ENCODE results near the gene PSD.
"Not testable (repeated sequence)": the region's sequence is repeated elsewhere in the genome, so short reads cannot be mapped to it uniquely, and the experiment has no call there.

Gene PSD

DNA sequence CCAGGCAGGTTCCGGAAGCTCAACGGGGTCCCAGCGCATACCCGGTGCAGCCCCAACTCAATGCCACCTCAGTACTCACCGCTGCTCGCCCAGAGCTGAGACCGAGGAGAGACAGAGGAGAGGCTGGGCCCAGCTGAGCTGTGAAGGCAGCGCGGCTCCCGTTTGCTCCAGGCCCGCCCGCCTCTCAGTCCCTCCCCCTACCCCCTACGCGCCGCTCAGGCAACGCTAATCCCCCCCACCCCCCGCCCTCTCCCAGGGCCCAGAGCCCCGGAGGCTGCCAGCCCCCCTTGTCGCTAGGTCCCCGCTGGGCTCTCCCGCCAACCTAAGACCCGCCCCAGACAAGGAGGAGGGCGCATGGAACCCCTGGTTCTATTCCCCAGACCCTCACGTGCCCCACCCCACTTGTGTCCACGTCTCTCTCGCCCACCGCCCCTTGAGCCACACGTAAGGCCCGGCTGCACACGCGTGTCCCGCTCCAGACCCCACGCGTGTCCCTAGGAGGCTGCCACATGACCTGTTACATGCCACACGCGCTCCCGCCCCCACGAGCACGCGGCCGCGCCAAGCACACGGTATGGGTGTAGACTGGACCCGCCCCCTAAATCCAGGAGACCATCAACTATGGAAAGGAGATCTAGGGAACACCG, at the start of gene PSD:
Gene PSD, minus strand, starts transcription at position 164 of the 647 bp plus-strand sequence. CDS start 1,747 bp downstream, outside the sequence.
- DNase-seq (ENCODE audit: low spot score) = no peak

DNA sequence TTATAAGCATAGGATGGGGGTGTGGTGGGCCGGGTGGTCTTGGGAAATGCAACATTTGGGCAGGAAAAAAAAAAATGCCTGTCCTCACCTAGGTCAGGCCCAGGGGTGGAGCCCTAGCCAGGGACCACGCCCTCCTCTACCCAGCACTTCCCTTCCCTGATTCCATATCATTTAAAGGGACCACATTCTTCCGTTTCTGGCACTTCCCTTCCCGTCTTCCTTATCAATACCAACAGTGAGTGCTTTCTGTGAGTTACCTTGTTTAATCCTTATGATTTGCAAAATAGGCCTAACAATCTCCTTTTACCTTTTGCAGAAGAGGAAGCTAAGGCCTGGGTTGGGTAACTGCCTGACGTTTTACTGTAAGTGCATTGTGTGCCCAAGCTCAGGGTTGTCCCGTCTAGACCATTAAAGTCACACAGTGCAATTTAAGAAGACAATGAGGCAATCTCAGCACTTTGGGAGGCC, 49.4 kb upstream of the PSD start:
- no peak for DNase-seq (ENCODE audit: low spot score)

- DNase-seq (ENCODE audit: low spot score) = no peak
Measured at GRCh38 chr10:102467318-102467717, 48.7 kb upstream of the PSD start.

GRCh38 chr10:102465466-102465865, 46.9 kb upstream of the PSD start:
- DNase-seq (ENCODE audit: low spot score) = no peak

- no peak for DNase-seq (ENCODE audit: low spot score)
Measured at GRCh38 chr10:102463983-102464382, 45.4 kb upstream of the PSD start.

GRCh38 chr10:102462512-102463054, 44.0 kb upstream of the PSD start:
- DNase-seq (ENCODE audit: low spot score) = no peak

DNA sequence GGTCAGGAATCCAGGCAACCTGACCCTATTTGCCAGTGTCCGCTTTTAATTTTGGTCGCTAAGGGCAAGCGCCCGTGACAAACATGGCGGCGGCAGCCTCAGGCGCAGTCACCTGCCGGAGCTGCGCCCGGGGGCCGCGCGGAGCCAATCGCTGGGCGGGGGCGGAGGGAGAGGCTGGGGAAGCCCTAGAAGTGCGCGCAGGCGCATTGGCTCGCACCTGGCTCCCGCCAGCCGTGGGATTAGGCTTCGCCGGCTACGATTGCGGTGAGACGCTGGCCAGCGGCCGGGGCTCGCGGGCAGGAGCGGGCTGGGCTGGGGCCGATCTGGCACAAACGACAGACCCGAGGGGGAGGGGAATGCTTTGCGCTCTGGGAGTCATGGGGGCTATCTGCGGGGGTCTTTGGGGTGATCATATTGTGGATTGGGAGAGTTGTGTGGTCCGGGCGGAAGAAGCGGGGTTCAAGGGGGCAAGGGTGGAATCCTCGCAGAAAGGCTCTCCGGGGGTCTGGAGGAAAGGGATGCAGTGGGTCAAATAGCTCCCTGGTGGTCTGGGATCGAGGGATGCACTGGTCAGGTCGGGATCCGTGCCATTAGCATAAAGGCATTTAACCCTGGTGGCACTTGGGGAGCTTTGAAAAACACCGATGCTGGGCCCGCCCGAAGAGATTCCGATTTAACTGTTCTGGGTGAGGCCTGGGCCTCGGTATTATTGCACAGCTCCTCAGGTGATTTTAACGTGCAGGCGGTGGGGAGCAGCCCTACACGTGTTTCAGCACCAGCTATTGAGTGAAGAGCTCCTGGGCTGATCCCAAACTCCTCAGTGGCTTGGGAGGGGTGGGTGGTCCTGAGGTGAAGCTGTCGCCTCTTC, 42.8 kb upstream of the PSD start:
- DNase-seq (ENCODE audit: low spot score) = peak; percentile 92

DNA sequence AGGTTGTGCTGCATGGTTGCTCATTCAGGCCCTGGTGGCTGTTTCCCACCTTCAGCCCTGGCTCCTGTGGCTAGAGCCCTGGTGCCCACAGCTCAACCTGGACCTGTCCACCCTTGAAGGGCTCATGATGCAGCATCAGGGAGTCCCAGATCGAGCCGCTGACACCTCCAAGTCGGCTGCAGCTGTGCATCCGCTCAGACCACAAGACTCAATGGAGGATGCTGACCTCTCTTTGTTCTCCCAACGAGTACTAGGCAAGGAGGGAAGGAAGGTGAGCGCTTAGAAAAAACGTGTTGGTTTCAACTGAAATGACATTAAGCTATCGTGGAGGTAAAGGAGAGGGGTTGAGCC, 42.2 kb upstream of the PSD start:
- no peak for DNase-seq (ENCODE audit: low spot score)

DNA sequence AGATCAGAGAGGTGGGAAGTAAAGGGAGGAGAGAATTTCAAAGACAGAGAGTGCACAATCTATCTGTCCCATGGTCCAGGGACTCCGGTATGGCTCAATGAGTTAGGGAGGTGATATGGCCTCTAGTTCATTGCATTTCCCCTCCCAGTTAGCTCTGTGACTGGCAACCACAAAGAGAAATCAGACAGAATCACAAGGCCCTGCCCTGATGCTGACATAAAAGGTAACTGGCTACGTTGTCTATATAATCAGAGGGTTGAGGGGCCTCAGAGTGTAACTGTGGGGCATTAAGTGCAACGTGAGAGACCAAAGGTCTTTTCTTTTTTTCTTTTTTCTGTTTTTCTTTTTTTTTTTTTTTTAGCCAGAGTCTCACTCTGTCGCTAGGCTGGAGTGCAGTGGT, 40.1 kb upstream of the PSD start:
- DNase-seq (ENCODE audit: low spot score) = no peak

DNA sequence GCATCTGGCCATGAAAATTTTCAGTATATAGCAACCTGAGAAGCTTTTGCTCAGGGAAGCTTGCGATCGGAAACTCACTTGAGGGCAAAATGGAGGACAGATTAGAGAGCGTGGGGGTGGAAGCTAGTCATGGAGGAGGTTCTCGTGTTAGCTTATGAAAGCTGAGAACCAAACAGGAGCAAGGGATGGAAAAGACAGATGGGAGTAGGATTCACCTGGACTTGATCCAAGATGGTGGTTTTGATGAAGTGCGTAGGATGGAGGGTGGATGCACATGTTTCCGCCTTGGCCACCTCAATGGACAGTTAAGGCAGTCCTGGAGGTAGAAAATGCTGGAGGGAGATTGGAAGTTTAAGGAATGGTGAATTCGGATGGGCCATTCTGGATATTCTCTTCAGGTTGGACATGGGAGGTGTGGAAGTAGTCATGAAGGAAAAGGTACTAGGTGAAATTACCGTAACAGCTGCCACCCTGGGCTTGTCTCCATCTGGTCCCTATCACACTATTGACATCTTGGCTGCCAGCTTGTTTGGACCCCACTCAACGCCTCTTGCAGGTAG, 39.1 kb upstream of the PSD start:
- no peak for DNase-seq (ENCODE audit: low spot score)

GRCh38 chr10:102455893-102456471, 37.4 kb upstream of the PSD start:
- DNase-seq (ENCODE audit: low spot score) = peak; percentile 71

- DNase-seq (ENCODE audit: low spot score) = not testable (repeated sequence)
Measured at GRCh38 chr10:102454662-102455487, 36.3 kb upstream of the PSD start.

GRCh38 chr10:102453502-102453901, 34.9 kb upstream of the PSD start:
- DNase-seq (ENCODE audit: low spot score) = peak; percentile 37

- peak; percentile 81 for DNase-seq (ENCODE audit: low spot score)
Measured at GRCh38 chr10:102452672-102453340, 34.2 kb upstream of the PSD start.

GRCh38 chr10:102451105-102451969, 32.8 kb upstream of the PSD start, which contains the start of gene C10orf95:
TSS of gene C10orf95 (minus strand) at chr10:102451543. CDS start at chr10:102451093, 450 bp downstream.
- DNase-seq (ENCODE audit: low spot score) = peak; percentile 58

DNA sequence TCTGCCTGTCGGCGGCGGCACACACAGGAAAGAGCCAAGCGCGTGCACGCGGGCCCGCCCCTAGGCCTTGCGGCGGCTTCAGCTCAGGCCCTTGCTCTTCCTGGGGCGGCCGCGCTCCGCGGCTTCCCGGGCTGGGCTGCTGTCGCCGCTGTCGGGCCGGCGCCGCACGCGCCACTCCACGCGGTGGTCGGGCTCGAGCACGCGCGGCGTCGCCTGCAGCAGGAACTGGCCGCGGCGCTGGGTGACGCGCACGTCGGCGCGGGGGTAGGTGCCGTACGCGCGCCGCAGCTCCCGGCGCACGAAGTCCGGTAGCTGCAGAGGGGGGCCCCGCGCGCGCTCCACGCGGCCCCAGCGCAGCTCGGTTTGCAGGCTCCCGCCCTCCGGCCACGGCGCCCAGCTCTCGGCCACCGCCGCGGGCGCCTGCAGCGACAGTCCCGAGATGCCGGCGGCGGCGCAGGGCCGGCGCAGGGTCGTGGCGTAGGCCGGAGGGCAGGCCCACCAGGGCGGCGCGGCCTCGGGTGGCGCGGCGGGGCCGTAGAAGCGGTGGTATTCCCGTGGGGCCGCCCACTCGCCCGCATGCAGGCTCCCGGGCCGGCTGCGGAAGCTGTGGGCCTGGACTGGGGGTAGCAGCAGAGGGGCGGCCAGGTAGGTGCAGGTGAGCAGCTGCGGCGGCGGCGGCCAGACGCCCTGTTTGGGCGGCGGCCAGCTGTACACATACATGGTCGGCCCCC, 32.0 kb upstream of the PSD start:
- peak; percentile 94 for DNase-seq (ENCODE audit: low spot score)

GRCh38 chr10:102450124-102450373, 31.5 kb upstream of the PSD start:
- DNase-seq (ENCODE audit: low spot score) = no peak

- DNase-seq (ENCODE audit: low spot score) = peak; percentile 86
Measured at GRCh38 chr10:102449321-102450123, 30.9 kb upstream of the PSD start.

DNA sequence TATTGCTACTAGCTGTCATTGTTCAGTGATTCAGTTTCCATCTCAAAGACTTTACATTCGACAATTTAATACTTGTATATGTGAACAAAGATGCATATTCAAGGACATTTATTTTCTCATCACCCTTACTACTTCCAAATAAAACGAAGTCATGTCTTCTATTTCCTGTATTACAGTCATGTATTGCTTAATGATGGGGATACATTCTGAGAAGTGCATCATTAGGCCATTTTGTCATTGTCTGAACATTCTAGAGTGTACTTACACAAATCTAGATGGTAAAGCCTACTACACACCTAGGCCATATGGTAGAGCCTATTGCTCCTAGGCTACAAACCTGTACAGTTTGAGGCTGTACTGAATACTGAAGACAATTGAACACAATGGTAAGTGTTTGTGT, 26.3 kb upstream of the PSD start:
- DNase-seq (ENCODE audit: low spot score) = no peak
